Aorta (tissue), 5 donors: ENCODE measurements around the gene SRSF4. TPM values are rescaled to one million over a fixed set of nuclear protein-coding genes. Genes with fewer than 3 reads are reported as not detected.
"Not testable (repeated sequence)": the region's sequence is repeated elsewhere in the genome, so short reads cannot be mapped to it uniquely, and the experiment has no call there.

Source experiments
- ATAC-seq: fragments of 200-7000 bp; cut with Tn5 transposase; one replicate; pipeline ENCODE4 v1.9.1; 2022; ENCODE audit warnings: moderate library complexity; ENCODE audit not compliant: low FRiP score
- DNase-seq, 2 donors: peaks; one replicate each; pipeline ENCODE4 v3.0.0-alpha.2; 2020
- H3K27ac ChIP-seq, 2 donors: one replicate each; pipeline ENCODE4 v1.5.1; 2013; ENCODE audit warnings: low read length in 2 of 2, mild to moderate bottlenecking in 2 of 2, moderate library complexity in 2 of 2, control low read depth in 1 of 2, inconsistent platforms in 1 of 2, low read depth in 1 of 2
- H3K27me3 ChIP-seq, 2 donors: one replicate each; pipeline ENCODE4 v1.6.1; 2013; ENCODE audit warnings: control low read depth in 1 of 2, low read length in 1 of 2, mild to moderate bottlenecking in 1 of 2, moderate library complexity in 1 of 2; ENCODE audit not compliant: insufficient read depth in 2 of 2, control insufficient read depth in 1 of 2
- H3K36me3 ChIP-seq, 2 donors: one replicate each; pipeline ENCODE4 v1.6.1; 2013; ENCODE audit warnings: control low read depth in 1 of 2, low read length in 1 of 2, mild to moderate bottlenecking in 1 of 2; ENCODE audit not compliant: insufficient read depth in 2 of 2, control insufficient read depth in 1 of 2
- H3K4me1 ChIP-seq, 2 donors: one replicate each; pipeline ENCODE4 v1.6.1; 2013; ENCODE audit warnings: low read length in 2 of 2, control low read depth in 1 of 2, mild to moderate bottlenecking in 1 of 2, moderate library complexity in 1 of 2; ENCODE audit not compliant: insufficient read depth in 2 of 2, control insufficient read depth in 1 of 2
- H3K4me3 ChIP-seq, 2 donors: one replicate each; pipeline ENCODE4 v1.5.1; 2013; ENCODE audit warnings: low read length in 2 of 2, control low read depth in 1 of 2, mild to moderate bottlenecking in 1 of 2
- H3K9me3 ChIP-seq: one replicate; pipeline ENCODE4 v1.6.1; 2013; ENCODE audit warnings: mild to moderate bottlenecking, low read length; ENCODE audit not compliant: control insufficient read depth
- WGBS, 2 donors: extraction: QIAGEN DNeasy Blood & Tissue Kit; methylation state at CpG; one replicate each; pipeline ENCODE4 v1.1.7; 2013; 5-methylcytosine and 5-hydroxymethylcytosine counted together
- intact Hi-C, 2 donors: fragments of 100-400 bp; cut with DNase I; formaldehyde crosslinking; loops; one replicate each; pipeline versions ENCODE4 v1.14.2 to v1.15.0; 2022
- polyA plus RNA-seq, 2 donors: library from polyadenylated mRNA; stranded (reverse); fragments of 200-250 nt; gene quantifications; one replicate each; pipeline ENCODE4 v1.2.3, GENCODE V29; 2013
- total RNA-seq, 2 donors: library from RNA; stranded (reverse); fragmentation: NEBNext Ultra II Directional; extraction: Animal tissue kit (Norgen Biotek cat#: 25700); gene quantifications; one replicate each; pipeline ENCODE4 v1.2.1, GENCODE V29; 2021
- donor health status: healthy with polysubstance abuse.
- donor health status: Bipolar disorder and iron deficiency.
- donor health status: DM: no; HTN: no; CAD: no.
- donor health status: DM: no; HTN: no; CAD: no.
- donor health status: DM: yes; HTN: yes; CAD: no.

SRSF4 gene
- total and polyA plus RNA-seq, 4 donors: 57.6 to 85.6 (median 80.5) TPM

- Histone ChIP-seq H3K4me1 (no peaks in the 10 kb centered on the region), H3K9me3 (no peaks in the 10 kb centered on the region), H3K36me3 (peaks cover 8 to 13% of the 10 kb centered on the region in 2 donors), H3K4me3 (no peak overlapping the region), H3K27me3 (no peaks in the 10 kb centered on the region), H3K27ac (no peak overlapping the region)
- no peak for ATAC-seq
- 66 to 70% methylated on average over 8 of the region's 8 CpGs for WGBS, 2 donors
- DNase-seq: no peak
- intact Hi-C loops: no loop called here
Measured at GRCh38 chr1:29145739-29146437, 35.8 kb downstream of the SRSF4 start.

- intact Hi-C loops: no loop called here
- no peak overlapping the region for H3K27ac ChIP-seq
- peaks cover 8 to 13% of the 10 kb centered on the region in 2 donors for H3K36me3 ChIP-seq
- no peak overlapping the region for H3K4me3 ChIP-seq
- ATAC-seq (no peak), DNase-seq (no peak)
- no peaks in the 10 kb centered on the region for H3K9me3 ChIP-seq
- 89 to 93% methylated on average over 2 of the region's 2 CpGs for WGBS, 2 donors
- H3K27me3 ChIP-seq: no peaks in the 10 kb centered on the region
- H3K4me1 ChIP-seq: no peaks in the 10 kb centered on the region
Measured at GRCh38 chr1:29144178-29144577, 37.5 kb downstream of the SRSF4 start.

GRCh38 chr1:29142714-29143113, 39.0 kb downstream of the SRSF4 start:
- Histone ChIP-seq H3K4me3 (no peak overlapping the region), H3K36me3 (peaks cover 0 to 2% of the 10 kb centered on the region in 2 donors), H3K4me1 (no peaks in the 10 kb centered on the region), H3K27me3 (no peaks in the 10 kb centered on the region), H3K27ac (no peak overlapping the region), H3K9me3 (no peaks in the 10 kb centered on the region)
- DNase-seq (no peak), ATAC-seq (no peak)
- intact Hi-C loops: no loop called here
- WGBS, 2 donors: 91% methylated on average over 2 of the region's 2 CpGs

GRCh38 chr1:29136391-29136915, 45.2 kb downstream of the SRSF4 start:
- Histone ChIP-seq H3K27me3 (no peaks in the 10 kb centered on the region), H3K36me3 (no peaks in the 10 kb centered on the region), H3K4me3 (no peak overlapping the region), H3K9me3 (no peaks in the 10 kb centered on the region), H3K27ac (no peak overlapping the region), H3K4me1 (no peaks in the 10 kb centered on the region)
- WGBS, 2 donors: 13 to 22% methylated on average over 14 of the region's 14 CpGs
- intact Hi-C loops: no loop called here
- ATAC-seq (no peak), DNase-seq (peak in 1 of 2 donors; percentile 70)

GRCh38 chr1:29134695-29135028, 47.0 kb downstream of the SRSF4 start:
- WGBS, 2 donors: 75 to 83% methylated on average over 10 of the region's 10 CpGs
- Histone ChIP-seq H3K4me3 (no peak overlapping the region), H3K27me3 (no peaks in the 10 kb centered on the region), H3K4me1 (no peaks in the 10 kb centered on the region), H3K27ac (no peak overlapping the region), H3K9me3 (no peaks in the 10 kb centered on the region), H3K36me3 (no peaks in the 10 kb centered on the region)
- ATAC-seq (no peak), DNase-seq (peak in 1 of 2 donors; percentile 64)
- intact Hi-C loops: no loop called here

- intact Hi-C loops: no loop called here
- no peaks in the 10 kb centered on the region for H3K27me3 ChIP-seq
- no peaks in the 10 kb centered on the region for H3K9me3 ChIP-seq
- H3K36me3 ChIP-seq: no peaks in the 10 kb centered on the region
- 71 to 73% methylated on average over 49 to 55 of the region's 55 CpGs for WGBS, 2 donors
- no peaks in the 10 kb centered on the region for H3K4me1 ChIP-seq
- H3K27ac ChIP-seq: no peak overlapping the region
- H3K4me3 ChIP-seq: no peak overlapping the region
- no peak for DNase-seq
- peak; percentile 55 for ATAC-seq
Measured at GRCh38 chr1:29133861-29134694, 47.6 kb downstream of the SRSF4 start.

GRCh38 chr1:29131056-29131455, 50.6 kb downstream of the SRSF4 start:
- H3K36me3 ChIP-seq, intact Hi-C loops, H3K27me3 ChIP-seq, ATAC-seq, H3K4me3 ChIP-seq, H3K4me1 ChIP-seq, H3K9me3 ChIP-seq, H3K27ac ChIP-seq: not testable (repeated sequence)
- WGBS, 2 donors: 95 to 96% methylated on average over 21 to 29 of the region's 29 CpGs
- peak in 1 of 2 donors; percentile 69 for DNase-seq

GRCh38 chr1:29129916-29130315, 51.8 kb downstream of the SRSF4 start:
- Histone ChIP-seq H3K4me3 (no peak overlapping the region), H3K27me3 (no peaks in the 10 kb centered on the region), H3K9me3 (no peaks in the 10 kb centered on the region), H3K4me1 (no peaks in the 10 kb centered on the region), H3K27ac (no peak overlapping the region), H3K36me3 (no peaks in the 10 kb centered on the region)
- intact Hi-C loops: no loop called here
- DNase-seq (no peak), ATAC-seq (no peak)
- 84 to 87% methylated on average over 5 of the region's 5 CpGs for WGBS, 2 donors

- no peak for ATAC-seq
- no peak for DNase-seq
- Histone ChIP-seq H3K4me3 (no peak overlapping the region), H3K27me3 (no peaks in the 10 kb centered on the region), H3K4me1 (no peaks in the 10 kb centered on the region), H3K27ac (no peak overlapping the region), H3K36me3 (no peaks in the 10 kb centered on the region), H3K9me3 (no peaks in the 10 kb centered on the region)
- intact Hi-C loops: no loop called here
- 90 to 93% methylated on average over 6 of the region's 6 CpGs for WGBS, 2 donors
Measured at GRCh38 chr1:29128739-29129138, 53.0 kb downstream of the SRSF4 start.
